Endodermal cell (in vitro differentiated cells): ENCODE results near the gene ORC5. TPM values are rescaled to one million over a fixed set of nuclear protein-coding genes. Genes with fewer than 3 reads are reported as not detected.
A peak's percentile ranks its signal among the peaks of the same experiment; 100 is the strongest.

ENCODE experiments used
- DNase-seq: peaks from one replicate; pipeline ENCODE4 v3.0.0-alpha.2; 2017
- H3K27ac ChIP-seq: 2 replicates; pipeline ENCODE4 v1.5.1; 2013; ENCODE audit warnings: mild to moderate bottlenecking, low read depth, low read length, moderate library complexity
- H3K27me3 ChIP-seq: 2 replicates; pipeline ENCODE4 v1.6.1; 2013; ENCODE audit warnings: mild to moderate bottlenecking, low read length, moderate library complexity; ENCODE audit not compliant: insufficient read depth, control insufficient read depth, poor library complexity, severe bottlenecking
- H3K36me3 ChIP-seq: 2 replicates; pipeline ENCODE4 v1.7.0; 2013; ENCODE audit warnings: mild to moderate bottlenecking, low read length, moderate library complexity; ENCODE audit not compliant: control insufficient read depth, insufficient read depth
- H3K4me1 ChIP-seq: one replicate; pipeline ENCODE4 v1.7.0; 2013; ENCODE audit warnings: low read length; ENCODE audit not compliant: control insufficient read depth, insufficient read depth
- H3K4me3 ChIP-seq: 2 replicates; pipeline ENCODE4 v1.5.1; 2013; ENCODE audit warnings: mild to moderate bottlenecking, low read length, moderate library complexity
- H3K9ac ChIP-seq: 2 replicates; pipeline ENCODE4 v1.6.1; 2013; ENCODE audit warnings: mild to moderate bottlenecking, low read length, moderate library complexity; ENCODE audit not compliant: poor library complexity, severe bottlenecking; ENCODE audit errors: extremely low read depth
- H3K9me3 ChIP-seq: 2 replicates; pipeline ENCODE4 v1.6.1; 2013; ENCODE audit warnings: mild to moderate bottlenecking, low read length, moderate library complexity; ENCODE audit not compliant: control insufficient read depth
- H3K27ac Mint-ChIP-seq: 2 replicates; pipeline ENCODE4 v1.8.0; 2020; ENCODE audit warnings: mixed read lengths
- H3K27me3 Mint-ChIP-seq: 2 replicates; pipeline ENCODE4 v1.8.0; 2021; ENCODE audit warnings: mild to moderate bottlenecking, mixed read lengths; ENCODE audit not compliant: insufficient read depth
- H3K36me3 Mint-ChIP-seq: 2 replicates; pipeline ENCODE4 v1.8.0; 2020; ENCODE audit warnings: low read depth, mixed read lengths
- H3K4me1 Mint-ChIP-seq: 2 replicates; pipeline ENCODE4 v1.8.0; 2020; ENCODE audit warnings: mixed read lengths
- H3K4me3 Mint-ChIP-seq: 2 replicates; pipeline ENCODE4 v1.8.0; 2020; ENCODE audit warnings: mild to moderate bottlenecking, moderate library complexity, mixed read lengths
- H3K9me3 Mint-ChIP-seq: 2 replicates; pipeline ENCODE4 v1.8.0; 2020; ENCODE audit warnings: mild to moderate bottlenecking, mixed read lengths
- CTCF ChIP-seq: fragments of 200-600 bp; sonication (generic); conservative IDR thresholded peaks from 2 replicates; pipeline ENCODE4 v1.5.0; 2021; ENCODE audit warnings: antibody characterized with exemption, mild to moderate bottlenecking
- WGBS, 2 experiments: methylation state at CpG; one replicate each; pipeline versions ENCODE4 v1.1.5 to v1.1.7; 2013; ENCODE audit warnings: missing lambda C conversion rate in 2 of 2, mixed read lengths in 1 of 2; ENCODE audit not compliant: insufficient coverage in 1 of 2, insufficient read length in 1 of 2; 5-methylcytosine and 5-hydroxymethylcytosine counted together
- total RNA-seq, 2 donors: library from RNA; stranded (reverse); fragmentation: NEBNext Ultra II Directional in 1 of 2; extraction: Animal tissue kit (Norgen Biotek cat#: 25700) in 1 of 2; gene quantifications; 2 replicates in 1 of 2; 3 replicates in 1 of 2; pipeline ENCODE4 v1.2.1, GENCODE V29; 2021

The ORC5 gene
- total RNA-seq, 2 donors from 2014 or later: 22.5 to 22.7 TPM

- Histone ChIP-seq H3K27me3 (no peaks in the 10 kb centered on the region), H3K9me3 (peaks cover 56% of the 10 kb centered on the region), H3K27ac (no peak overlapping the region), H3K9ac (no peak overlapping the region), H3K36me3 (peaks cover 93% of the 10 kb centered on the region), H3K4me1 (no peaks in the 10 kb centered on the region), H3K4me3 (peak overlapping the region; percentile 64)
- peaks cover 87% of the 10 kb centered on the region for H3K36me3 Mint-ChIP-seq
- peaks cover 4% of the 10 kb centered on the region for H3K4me1 Mint-ChIP-seq
- no peak overlapping the region for H3K4me3 Mint-ChIP-seq
- H3K27me3 Mint-ChIP-seq: no peaks in the 10 kb centered on the region
- H3K27ac Mint-ChIP-seq: no peak overlapping the region
- H3K9me3 Mint-ChIP-seq: peaks cover 38% of the 10 kb centered on the region
- DNase-seq: no peak
- TF ChIP-seq CTCF: no peak
- 91 to 95% methylated on average over 5 to 6 of the region's 6 CpGs for WGBS, 2 experiments
Observed at GRCh38 chr7:104198673-104199278, 9.0 kb downstream of the ORC5 start.

GRCh38 chr7:104196161-104196560, 11.7 kb downstream of the ORC5 start:
- peaks cover 35% of the 10 kb centered on the region for H3K9me3 Mint-ChIP-seq
- H3K27ac Mint-ChIP-seq: no peak overlapping the region
- no peaks in the 10 kb centered on the region for H3K4me1 ChIP-seq
- H3K4me1 Mint-ChIP-seq: peaks cover 8% of the 10 kb centered on the region
- H3K9ac ChIP-seq: no peak overlapping the region
- no peak overlapping the region for H3K4me3 ChIP-seq
- peaks cover 65% of the 10 kb centered on the region for H3K9me3 ChIP-seq
- peaks cover 86% of the 10 kb centered on the region for H3K36me3 Mint-ChIP-seq
- no peak overlapping the region for H3K4me3 Mint-ChIP-seq
- no peaks in the 10 kb centered on the region for H3K27me3 ChIP-seq
- DNase-seq: no peak
- no peaks in the 10 kb centered on the region for H3K27me3 Mint-ChIP-seq
- H3K27ac ChIP-seq: no peak overlapping the region
- peaks cover 88% of the 10 kb centered on the region for H3K36me3 ChIP-seq
- TF ChIP-seq CTCF: no peak
- 97 to 100% methylated on average over 1 to 2 of the region's 2 CpGs for WGBS, 2 experiments

- DNase-seq: no peak
- Histone ChIP-seq H3K27ac (no peak overlapping the region), H3K36me3 (peaks cover 86% of the 10 kb centered on the region), H3K27me3 (no peaks in the 10 kb centered on the region), H3K9ac (no peak overlapping the region), H3K9me3 (peaks cover 60% of the 10 kb centered on the region), H3K4me3 (peak overlapping the region; percentile 47), H3K4me1 (no peaks in the 10 kb centered on the region)
- peaks cover 83% of the 10 kb centered on the region for H3K36me3 Mint-ChIP-seq
- H3K9me3 Mint-ChIP-seq: peaks cover 7% of the 10 kb centered on the region
- no peak overlapping the region for H3K4me3 Mint-ChIP-seq
- H3K27me3 Mint-ChIP-seq: no peaks in the 10 kb centered on the region
- H3K27ac Mint-ChIP-seq: no peak overlapping the region
- TF ChIP-seq CTCF: no peak
- peaks cover 8% of the 10 kb centered on the region for H3K4me1 Mint-ChIP-seq
- WGBS, 2 experiments: 100% methylated on average over 1 of the region's 1 CpG; no CpG with 5 or more reads in 1 of the 2 experiments
Observed at GRCh38 chr7:104192434-104192833, 15.4 kb downstream of the ORC5 start.
